Aorta (tissue), 5 donors: ENCODE data around the gene CAPN1. TPM values are rescaled to one million over a fixed set of nuclear protein-coding genes. Genes with fewer than 3 reads are reported as not detected.
"Not testable (repeated sequence)": the region's sequence is repeated elsewhere in the genome, so short reads cannot be mapped to it uniquely, and the experiment has no call there.

Experiments
- ATAC-seq: fragments of 200-7000 bp; cut with Tn5 transposase; one replicate; pipeline ENCODE4 v1.9.1; 2022; ENCODE audit warnings: moderate library complexity; ENCODE audit not compliant: low FRiP score
- DNase-seq, 2 donors: peaks; one replicate each; pipeline ENCODE4 v3.0.0-alpha.2; 2020
- H3K27ac ChIP-seq, 2 donors: one replicate each; pipeline ENCODE4 v1.5.1; 2013; ENCODE audit warnings: low read length in 2 of 2, mild to moderate bottlenecking in 2 of 2, moderate library complexity in 2 of 2, control low read depth in 1 of 2, inconsistent platforms in 1 of 2, low read depth in 1 of 2
- H3K27me3 ChIP-seq, 2 donors: one replicate each; pipeline ENCODE4 v1.6.1; 2013; ENCODE audit warnings: control low read depth in 1 of 2, low read length in 1 of 2, mild to moderate bottlenecking in 1 of 2, moderate library complexity in 1 of 2; ENCODE audit not compliant: insufficient read depth in 2 of 2, control insufficient read depth in 1 of 2
- H3K36me3 ChIP-seq, 2 donors: one replicate each; pipeline ENCODE4 v1.6.1; 2013; ENCODE audit warnings: control low read depth in 1 of 2, low read length in 1 of 2, mild to moderate bottlenecking in 1 of 2; ENCODE audit not compliant: insufficient read depth in 2 of 2, control insufficient read depth in 1 of 2
- H3K4me1 ChIP-seq, 2 donors: one replicate each; pipeline ENCODE4 v1.6.1; 2013; ENCODE audit warnings: low read length in 2 of 2, control low read depth in 1 of 2, mild to moderate bottlenecking in 1 of 2, moderate library complexity in 1 of 2; ENCODE audit not compliant: insufficient read depth in 2 of 2, control insufficient read depth in 1 of 2
- H3K4me3 ChIP-seq, 2 donors: one replicate each; pipeline ENCODE4 v1.5.1; 2013; ENCODE audit warnings: low read length in 2 of 2, control low read depth in 1 of 2, mild to moderate bottlenecking in 1 of 2
- H3K9me3 ChIP-seq: one replicate; pipeline ENCODE4 v1.6.1; 2013; ENCODE audit warnings: mild to moderate bottlenecking, low read length; ENCODE audit not compliant: control insufficient read depth
- WGBS, 2 donors: extraction: QIAGEN DNeasy Blood & Tissue Kit; methylation state at CpG; one replicate each; pipeline ENCODE4 v1.1.7; 2013; 5-methylcytosine and 5-hydroxymethylcytosine counted together
- intact Hi-C, 2 donors: fragments of 100-400 bp; cut with DNase I; formaldehyde crosslinking; loops; one replicate each; pipeline versions ENCODE4 v1.14.2 to v1.15.0; 2022
- polyA plus RNA-seq, 2 donors: library from polyadenylated mRNA; stranded (reverse); fragments of 200-250 nt; gene quantifications; one replicate each; pipeline ENCODE4 v1.2.3, GENCODE V29; 2013
- total RNA-seq, 2 donors: library from RNA; stranded (reverse); fragmentation: NEBNext Ultra II Directional; extraction: Animal tissue kit (Norgen Biotek cat#: 25700); gene quantifications; one replicate each; pipeline ENCODE4 v1.2.1, GENCODE V29; 2021
- donor health status: healthy with polysubstance abuse.
- donor health status: Bipolar disorder and iron deficiency.
- donor health status: DM: no; HTN: no; CAD: no.
- donor health status: DM: no; HTN: no; CAD: no.
- donor health status: DM: yes; HTN: yes; CAD: no.

CAPN1 gene
- total and polyA plus RNA-seq, 4 donors, result 75.5 to 137 (median 103) TPM

DNA sequence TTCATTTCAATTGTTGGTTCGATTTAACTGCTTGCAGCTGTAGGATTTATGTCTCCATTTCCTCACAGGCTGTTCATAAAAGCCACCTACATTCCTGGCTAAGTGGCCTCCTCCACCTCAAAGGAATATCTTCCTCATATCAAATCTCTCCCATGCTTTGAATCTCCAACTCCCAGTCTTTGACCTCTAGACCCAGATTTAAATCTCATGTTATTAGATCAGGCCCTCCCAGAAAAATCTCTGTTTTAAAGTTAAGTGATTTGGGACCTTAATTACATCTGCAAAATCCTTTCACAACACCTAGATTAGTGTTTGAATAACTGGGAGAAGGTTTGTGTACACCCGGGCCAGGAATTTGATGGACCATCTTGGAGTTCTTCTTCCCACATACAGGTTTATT, 46.2 kb downstream of the CAPN1 start:
- intact Hi-C loops, result loop anchor here in 1 of 2 donors (5.0 kb wide), 1 partner anchor 89 kb away; no protein-coding TSS in a partner anchor
- Histone ChIP-seq H3K4me1 (no peaks in the 10 kb centered on the region), H3K27ac (no peak overlapping the region), H3K36me3 (no peaks in the 10 kb centered on the region), H3K4me3 (no peak overlapping the region), H3K27me3 (no peaks in the 10 kb centered on the region), H3K9me3 (no peaks in the 10 kb centered on the region)
- DNase-seq, result no peak
- ATAC-seq, result no peak
- WGBS, 2 donors, result 88 to 89% methylated on average over 2 of the region's 2 CpGs

DNA sequence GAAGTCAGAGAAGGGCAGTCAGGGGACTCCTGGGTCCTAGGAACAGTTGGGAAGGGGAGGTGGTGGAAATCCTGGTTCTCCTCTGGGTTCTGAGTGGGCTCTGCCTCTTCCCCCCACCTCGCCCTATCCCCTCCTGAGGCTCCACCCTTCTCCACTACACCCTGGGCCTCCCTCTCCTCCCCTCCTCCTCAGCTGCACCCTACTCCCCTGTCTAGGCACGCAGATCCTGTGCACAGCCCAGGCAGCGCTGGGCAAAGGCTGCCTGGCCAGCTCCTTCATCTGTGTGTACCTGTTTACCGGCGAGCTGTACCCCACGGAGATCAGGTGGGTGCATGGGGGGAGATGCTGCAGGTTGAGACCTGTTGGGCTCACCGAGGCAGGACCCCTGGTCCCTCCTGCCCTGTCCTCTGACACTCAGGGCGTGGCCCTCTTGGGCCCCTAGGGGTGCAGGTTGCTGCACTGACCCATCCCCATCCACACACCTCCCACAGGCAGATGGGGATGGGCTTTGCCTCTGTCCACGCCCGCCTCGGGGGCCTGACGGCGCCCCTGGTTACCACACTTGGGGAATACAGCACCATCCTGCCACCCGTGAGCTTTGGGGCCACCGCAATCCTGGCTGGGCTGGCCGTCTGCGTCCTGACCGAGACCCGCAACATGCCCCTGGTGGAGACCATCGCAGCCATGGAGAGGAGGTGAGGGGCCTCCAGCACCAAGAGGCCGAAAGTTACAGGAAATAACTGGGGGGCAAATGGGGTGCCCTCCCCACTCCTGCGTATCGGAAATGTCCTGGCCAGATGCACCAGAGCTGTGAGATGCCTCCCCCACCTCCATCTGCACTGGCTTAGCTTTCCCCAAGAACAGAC, 54.7 kb downstream of the CAPN1 start:
- ATAC-seq (no peak), DNase-seq (no peak)
- Histone ChIP-seq H3K9me3 (no peaks in the 10 kb centered on the region), H3K4me1 (no peaks in the 10 kb centered on the region), H3K27ac (no peak overlapping the region), H3K4me3 (no peak overlapping the region), H3K27me3 (no peaks in the 10 kb centered on the region), H3K36me3 (no peaks in the 10 kb centered on the region)
- WGBS, 2 donors, result 79 to 83% methylated on average over 22 to 23 of the region's 23 CpGs
- intact Hi-C loops, result no loop called here

DNA sequence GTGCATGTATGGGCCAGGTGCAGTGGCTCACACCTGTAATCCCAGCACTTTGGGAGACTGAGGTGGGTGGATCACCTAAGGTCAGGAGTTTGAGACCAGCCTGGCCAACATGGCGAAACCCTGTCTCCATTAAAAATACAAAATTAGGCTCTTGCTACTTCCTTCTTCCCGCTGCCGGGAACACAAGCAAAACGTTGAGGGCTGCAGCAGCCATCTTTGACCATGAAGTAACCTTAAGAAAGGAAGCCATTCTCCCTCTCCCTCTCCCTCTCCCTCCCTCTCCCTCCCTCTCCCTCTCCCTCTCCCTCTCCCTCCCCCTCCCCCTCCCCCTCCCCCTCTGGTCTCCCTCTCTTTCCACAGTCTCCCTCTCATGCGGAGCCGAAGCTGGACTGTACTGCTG, 56.6 kb downstream of the CAPN1 start:
- H3K27me3 ChIP-seq, ATAC-seq, H3K4me1 ChIP-seq, H3K9me3 ChIP-seq, intact Hi-C loops, H3K4me3 ChIP-seq, H3K27ac ChIP-seq, DNase-seq, H3K36me3 ChIP-seq: not testable (repeated sequence)
- 60% methylated on average over 4 of the region's 6 CpGs for WGBS, 2 donors

DNA sequence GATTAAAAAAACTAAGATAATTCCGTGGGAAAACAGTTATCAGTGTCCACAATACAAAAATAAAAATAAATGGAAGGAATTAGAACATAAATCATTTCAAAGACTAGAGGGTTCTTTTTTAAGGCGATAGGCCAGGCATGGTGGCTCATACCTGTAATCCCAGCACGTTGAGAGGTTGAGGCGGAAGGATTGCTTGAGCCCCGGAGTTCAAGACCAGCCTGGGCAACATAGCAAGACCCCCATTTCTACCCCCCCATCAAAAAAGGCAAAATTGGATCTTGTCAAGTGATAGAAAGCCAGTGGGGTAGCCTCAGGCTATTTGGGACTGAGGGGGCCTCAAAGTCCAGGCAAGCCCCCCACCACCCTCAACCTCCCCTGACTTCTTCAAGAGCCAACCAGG, 59.4 kb downstream of the CAPN1 start:
- H3K27ac ChIP-seq, result no peak overlapping the region
- H3K4me3 ChIP-seq, result no peak overlapping the region
- ATAC-seq (no peak), DNase-seq (no peak)
- H3K4me1 ChIP-seq, result no peaks in the 10 kb centered on the region
- H3K36me3 ChIP-seq, result no peaks in the 10 kb centered on the region
- intact Hi-C loops, result no loop called here
- 56 to 57% methylated on average over 5 of the region's 5 CpGs for WGBS, 2 donors
- no peaks in the 10 kb centered on the region for H3K27me3 ChIP-seq
- H3K9me3 ChIP-seq, result no peaks in the 10 kb centered on the region

DNA sequence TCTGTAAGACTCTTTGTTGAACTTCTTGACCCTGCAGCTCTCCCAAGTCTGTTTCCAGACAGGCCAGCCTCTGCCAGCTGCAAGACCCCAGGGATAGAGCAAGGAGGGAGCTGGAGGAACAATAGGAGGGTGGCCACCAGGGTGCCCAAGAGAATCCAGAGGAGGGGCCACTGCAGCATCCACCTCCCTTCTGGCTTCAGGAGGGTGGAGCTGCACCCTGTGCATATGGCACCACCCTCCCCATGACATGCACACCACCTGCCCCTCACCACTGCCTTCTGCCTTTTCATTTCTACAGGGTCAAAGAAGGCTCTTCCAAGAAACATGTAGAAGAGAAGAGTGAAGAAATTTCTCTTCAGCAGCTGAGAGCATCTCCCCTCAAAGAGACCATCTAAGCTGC, 60.0 kb downstream of the CAPN1 start:
- Histone ChIP-seq H3K4me3 (no peak overlapping the region), H3K4me1 (no peaks in the 10 kb centered on the region), H3K27me3 (no peaks in the 10 kb centered on the region), H3K9me3 (no peaks in the 10 kb centered on the region), H3K36me3 (no peaks in the 10 kb centered on the region), H3K27ac (no peak overlapping the region)
- intact Hi-C loops, result no loop called here
- no peak for DNase-seq
- no peak for ATAC-seq

DNA sequence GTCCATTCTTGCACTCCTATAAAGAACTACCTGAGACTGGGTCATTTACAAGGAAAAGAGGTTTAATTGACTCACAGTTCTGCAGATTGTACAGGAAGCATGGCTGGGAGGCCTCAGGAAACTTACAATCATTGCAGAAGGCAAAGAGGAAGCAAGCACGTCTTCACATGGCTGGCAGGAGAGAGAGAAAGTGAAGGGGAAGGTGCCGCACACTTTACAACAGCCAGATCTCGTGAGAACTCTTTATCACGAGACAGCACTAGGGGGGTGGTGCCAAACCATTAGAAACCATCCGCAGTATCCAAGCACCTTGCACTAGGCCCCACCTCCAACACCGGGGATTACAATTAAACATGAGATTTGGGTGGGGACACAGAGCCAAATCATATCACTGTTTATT, 60.7 kb downstream of the CAPN1 start:
- no peak for DNase-seq
- H3K27ac ChIP-seq, result no peak overlapping the region
- intact Hi-C loops, result no loop called here
- WGBS, 2 donors, result 87% methylated on average over 6 of the region's 6 CpGs
- H3K27me3 ChIP-seq, result no peaks in the 10 kb centered on the region
- H3K36me3 ChIP-seq, result no peaks in the 10 kb centered on the region
- ATAC-seq, result no peak
- no peaks in the 10 kb centered on the region for H3K9me3 ChIP-seq
- no peaks in the 10 kb centered on the region for H3K4me1 ChIP-seq
- H3K4me3 ChIP-seq, result no peak overlapping the region

DNA sequence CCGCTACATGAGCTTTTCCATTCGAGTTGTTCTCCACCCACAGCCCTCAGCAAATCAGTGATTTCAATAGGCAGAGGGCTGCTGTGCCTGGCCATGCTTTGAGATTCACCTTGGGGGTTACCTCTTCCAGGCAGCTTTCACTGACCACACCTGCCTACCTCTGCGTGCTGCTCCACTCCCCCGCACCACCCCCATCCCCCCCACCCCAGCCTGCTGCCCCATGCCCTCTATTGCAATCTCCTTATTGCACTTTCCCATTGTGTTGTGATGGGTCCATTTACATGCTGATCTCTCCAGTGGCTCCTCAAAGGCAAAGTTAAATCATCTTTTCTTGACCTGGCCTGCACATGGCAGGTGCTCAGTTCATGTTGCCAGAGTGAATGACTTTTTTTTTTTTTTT, 62.1 kb downstream of the CAPN1 start:
- intact Hi-C loops, result no loop called here
- no peak for ATAC-seq
- H3K9me3 ChIP-seq, result no peaks in the 10 kb centered on the region
- WGBS, 2 donors, result 41 to 50% methylated on average over 4 of the region's 4 CpGs
- H3K27me3 ChIP-seq, result no peaks in the 10 kb centered on the region
- H3K4me3 ChIP-seq, result no peak overlapping the region
- no peaks in the 10 kb centered on the region for H3K4me1 ChIP-seq
- H3K27ac ChIP-seq, result no peak overlapping the region
- H3K36me3 ChIP-seq, result no peaks in the 10 kb centered on the region
- DNase-seq, result no peak

DNA sequence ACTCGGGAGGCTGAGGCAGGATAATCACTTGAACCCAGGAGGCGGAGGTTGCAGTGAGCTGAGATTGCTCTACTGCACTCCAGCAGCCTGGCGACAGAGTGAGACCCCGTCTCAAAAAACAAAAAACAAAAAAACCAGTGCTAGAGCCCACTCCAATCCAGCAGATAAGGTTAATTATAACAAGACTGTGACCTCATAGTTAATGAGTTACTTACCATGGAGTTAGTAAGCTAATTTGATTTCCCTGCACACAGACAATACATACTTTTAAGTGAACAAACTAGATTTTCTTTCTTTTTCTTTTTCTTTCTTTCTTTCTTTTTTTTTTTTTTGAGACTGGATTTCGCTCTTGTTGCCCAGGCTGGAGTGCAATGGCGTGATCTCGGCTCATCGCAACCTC, 63.3 kb downstream of the CAPN1 start:
- ATAC-seq, H3K9me3 ChIP-seq, DNase-seq, H3K4me1 ChIP-seq, H3K36me3 ChIP-seq, H3K27me3 ChIP-seq, H3K4me3 ChIP-seq, intact Hi-C loops, H3K27ac ChIP-seq: not testable (repeated sequence)
- 89 to 91% methylated on average over 8 of the region's 8 CpGs for WGBS, 2 donors

DNA sequence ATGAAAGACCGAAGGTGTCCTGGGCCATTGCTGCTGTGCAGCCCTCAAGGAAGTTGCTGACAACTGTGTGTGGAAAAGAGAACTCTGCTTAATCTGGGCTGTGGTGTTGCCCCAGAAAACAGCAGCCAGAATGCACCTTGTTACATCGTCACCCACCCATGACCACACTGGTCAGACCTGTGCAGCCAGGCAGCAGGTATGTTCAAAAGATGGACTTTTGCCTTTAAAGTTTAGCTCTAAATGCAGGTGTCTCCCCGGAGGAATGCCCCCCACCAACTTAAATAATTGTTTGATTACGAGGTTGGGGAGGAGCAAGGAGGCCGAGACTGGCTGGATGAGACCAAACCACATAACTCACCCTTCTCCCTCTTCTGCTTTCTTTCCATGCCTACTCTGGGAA, 64.8 kb downstream of the CAPN1 start:
- Histone ChIP-seq H3K4me1 (no peaks in the 10 kb centered on the region), H3K9me3 (no peaks in the 10 kb centered on the region), H3K4me3 (no peak overlapping the region), H3K36me3 (no peaks in the 10 kb centered on the region), H3K27ac (no peak overlapping the region), H3K27me3 (no peaks in the 10 kb centered on the region)
- intact Hi-C loops, result no loop called here
- ATAC-seq (no peak), DNase-seq (no peak)
- 79 to 83% methylated on average over 5 of the region's 5 CpGs for WGBS, 2 donors
